GM19468 (cell line): ENCODE results near the gene CDC25C.

Experiments
- ATAC-seq: cut with Tn5 transposase; IDR thresholded peaks from one replicate; pipeline ENCODE4 v1.9.1; 2021; ENCODE audit warnings: mild to moderate bottlenecking, moderate library complexity, moderate number of reproducible peaks; ENCODE audit not compliant: unreplicated experiment; ENCODE audit errors: extremely low read depth

The CDC25C gene

GRCh38 chr5:138331449-138332368 is at the start of gene CDC25C:
TSS of gene CDC25C (minus strand) at chr5:138331804. CDS start at chr5:138331180, 624 bp downstream.
- ATAC-seq: peak; percentile 98

- no peak for ATAC-seq
Observed at GRCh38 chr5:138372653-138373052, 41.0 kb upstream of the CDC25C start.

- ATAC-seq: peak; percentile 58
Observed at GRCh38 chr5:138372225-138372624, 40.6 kb upstream of the CDC25C start.

- no peak for ATAC-seq
Observed at GRCh38 chr5:138371454-138371853, 39.9 kb upstream of the CDC25C start.

- ATAC-seq: no peak
Observed at GRCh38 chr5:138370537-138370936, 38.9 kb upstream of the CDC25C start.

- ATAC-seq: no peak
Observed at GRCh38 chr5:138369706-138370105, 38.1 kb upstream of the CDC25C start.

- ATAC-seq: no peak
Observed at GRCh38 chr5:138369261-138369660, 37.7 kb upstream of the CDC25C start.

GRCh38 chr5:138366632-138367382 is 35.2 kb upstream of the CDC25C start:
- no peak for ATAC-seq

GRCh38 chr5:138364576-138364975 is 33.0 kb upstream of the CDC25C start:
- no peak for ATAC-seq

GRCh38 chr5:138360941-138361452 is 29.4 kb upstream of the CDC25C start:
- ATAC-seq: no peak

GRCh38 chr5:138359621-138360020 is 28.0 kb upstream of the CDC25C start:
- no peak for ATAC-seq

GRCh38 chr5:138354926-138355378 is 23.3 kb upstream of the CDC25C start:
- ATAC-seq: no peak

- no peak for ATAC-seq
Observed at GRCh38 chr5:138354387-138354786, 22.8 kb upstream of the CDC25C start.

GRCh38 chr5:138353560-138354080 is 22.0 kb upstream of the CDC25C start:
- no peak for ATAC-seq

- ATAC-seq: peak; percentile 25
Observed at GRCh38 chr5:138352722-138353559, 21.3 kb upstream of the CDC25C start.

- peak; percentile 36 for ATAC-seq
Observed at GRCh38 chr5:138352071-138352721, 20.6 kb upstream of the CDC25C start, which contains the start of gene KDM3B. TSS of gene KDM3B (plus strand) at chr5:138352685. CDS start at chr5:138352796, 111 bp downstream.

GRCh38 chr5:138351517-138351916 is 19.9 kb upstream of the CDC25C start:
- no peak for ATAC-seq

- ATAC-seq: no peak
Observed at GRCh38 chr5:138351056-138351455, 19.5 kb upstream of the CDC25C start.

GRCh38 chr5:138350563-138350890 is 18.9 kb upstream of the CDC25C start:
- no peak for ATAC-seq
